ENCODE results near the gene UPK3B.

DNA sequence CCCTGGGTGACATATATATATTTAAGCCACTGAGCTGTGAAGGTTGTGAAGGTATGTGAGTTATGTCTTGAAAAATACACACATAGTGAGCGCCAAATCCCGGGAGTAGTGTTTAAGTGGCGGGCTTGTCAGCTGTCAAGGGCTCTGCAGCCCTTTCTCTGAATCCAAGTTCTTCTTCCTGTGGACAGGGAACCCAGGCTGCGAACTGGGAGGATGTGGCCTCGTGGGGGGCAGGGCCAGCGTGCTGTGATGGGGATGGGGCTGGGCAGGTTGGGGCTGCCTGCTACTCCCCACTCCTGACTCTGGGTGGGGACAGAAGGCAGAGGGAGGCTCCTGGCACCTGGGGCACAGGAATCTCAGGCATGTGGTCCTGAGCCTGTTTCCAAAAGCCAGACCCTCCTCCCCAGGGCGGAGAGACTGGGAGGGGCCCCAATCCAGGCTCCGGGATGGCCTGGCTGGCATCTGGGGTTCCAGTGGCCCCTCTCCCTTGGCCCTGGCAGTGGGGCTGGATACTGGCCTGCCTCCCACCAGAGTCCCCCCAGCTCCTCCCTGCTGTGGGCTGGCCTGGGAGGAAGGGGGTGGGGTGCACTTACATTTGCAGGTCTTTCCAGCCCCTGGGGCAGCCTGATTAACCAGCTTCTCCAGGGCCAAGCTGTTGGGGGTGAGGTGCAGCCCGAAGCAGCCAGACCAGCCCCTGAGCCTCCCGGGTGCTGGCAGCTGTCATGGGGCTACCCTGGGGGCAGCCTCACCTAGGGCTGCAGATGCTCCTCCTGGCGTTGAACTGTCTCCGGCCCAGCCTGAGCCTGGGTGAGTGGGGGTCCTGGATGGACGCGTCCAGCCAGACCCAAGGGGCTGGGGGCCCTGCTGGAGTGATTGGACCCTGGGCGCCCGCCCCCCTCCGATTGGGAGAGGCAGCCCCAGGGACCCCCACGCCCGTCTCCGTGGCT lies at the start of gene UPK3B:
- TF ChIP-seq TCF12 (IDR thresholded peaks at IDR 0.05; ENCODE audit: low read depth, low read length) (no peak), EZH2 (IDR thresholded peaks at IDR 0.05; ENCODE audit: borderline replicate concordance, control insufficient read depth, low read depth, low read length) (no peak), BHLHE40 (IDR thresholded peaks at IDR 0.05; ENCODE audit: borderline replicate concordance in 1 of 2, low read depth in 2 of 2, low read length in 1 of 2) (no peak), CTCF (IDR thresholded peaks at IDR 0.05 in 2 of 3, conservative IDR thresholded peaks at IDR 0.05 in 1 of 3; ENCODE audit: control insufficient read depth in 2 of 3, extremely low read depth in 1 of 3, insufficient read depth in 1 of 3, low read depth in 3 of 3, low read length in 3 of 3) (0 out of 6 replicates have a peak, but pooled peaks of 1 of the 3 experiments have one; percentile 1), POLR2A (IDR thresholded peaks at IDR 0.05; ENCODE audit: low read depth, low read length) (no peak), CEBPB (IDR thresholded peaks at IDR 0.05; ENCODE audit: borderline replicate concordance in 1 of 2, low read depth in 2 of 2, low read length in 2 of 2) (no peak), ESRRA (IDR thresholded peaks at IDR 0.05; ENCODE audit: low read length) (no peak), CBX5 (IDR thresholded peaks at IDR 0.05; ENCODE audit: low read depth) (no peak), EP300 (IDR thresholded peaks at IDR 0.05; ENCODE audit: borderline replicate concordance in 1 of 2, control insufficient read depth in 1 of 2, low read depth in 2 of 2, low read length in 2 of 2) (no peak), YBX1 (IDR thresholded peaks at IDR 0.05) (no peak)

Measured in GM12878 (cell line).